ENCODE data around the gene ERCC6. TPM values are rescaled to one million over a fixed set of nuclear protein-coding genes. Genes with fewer than 3 reads are reported as not detected.

ERCC6 gene
- total RNA-seq, 2 donors from 2014 or later = 26.6 to 57.1 TPM

- ATAC-seq (replicated peaks) = no peak
- H3K27ac Mint-ChIP-seq = no peak overlapping the region
- H3K4me1 Mint-ChIP-seq = no peaks in the 10 kb centered on the region
- peaks cover 2% of the 10 kb centered on the region for H3K9me3 Mint-ChIP-seq
- H3K27me3 Mint-ChIP-seq = peaks cover 35% of the 10 kb centered on the region
- no peaks in the 10 kb centered on the region for H3K36me3 Mint-ChIP-seq (ENCODE audit: low read depth)
- H3K4me3 Mint-ChIP-seq = no peak overlapping the region
Observed at GRCh38 chr10:49560526-49560925, 21.6 kb upstream of the ERCC6 start.

DNA sequence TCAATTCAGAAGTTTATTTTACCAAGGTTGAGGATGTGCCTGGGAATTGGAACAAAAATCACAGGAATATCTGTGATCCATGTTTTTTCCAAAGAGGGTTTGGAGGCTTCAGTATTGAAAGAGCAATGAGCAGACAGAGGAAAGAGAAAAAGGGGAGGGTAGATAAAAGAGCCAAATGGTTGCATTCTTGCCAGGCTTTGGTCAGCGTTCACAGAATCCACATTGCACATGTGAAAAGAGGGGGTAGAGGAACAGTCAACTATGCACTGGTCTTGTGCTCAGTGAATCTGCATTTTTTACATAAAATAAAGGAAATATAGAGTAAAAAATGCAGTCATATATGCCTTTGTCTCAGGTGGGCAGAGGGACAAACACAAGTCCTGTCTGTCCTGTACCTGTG lies 20.6 kb upstream of the ERCC6 start:
- H3K4me1 Mint-ChIP-seq = no peaks in the 10 kb centered on the region
- no peak overlapping the region for H3K4me3 Mint-ChIP-seq
- H3K36me3 Mint-ChIP-seq (ENCODE audit: low read depth) = no peaks in the 10 kb centered on the region
- peaks cover 41% of the 10 kb centered on the region for H3K27me3 Mint-ChIP-seq
- H3K27ac Mint-ChIP-seq = no peak overlapping the region
- peaks cover 8% of the 10 kb centered on the region for H3K9me3 Mint-ChIP-seq
- no peak for ATAC-seq (replicated peaks)

DNA sequence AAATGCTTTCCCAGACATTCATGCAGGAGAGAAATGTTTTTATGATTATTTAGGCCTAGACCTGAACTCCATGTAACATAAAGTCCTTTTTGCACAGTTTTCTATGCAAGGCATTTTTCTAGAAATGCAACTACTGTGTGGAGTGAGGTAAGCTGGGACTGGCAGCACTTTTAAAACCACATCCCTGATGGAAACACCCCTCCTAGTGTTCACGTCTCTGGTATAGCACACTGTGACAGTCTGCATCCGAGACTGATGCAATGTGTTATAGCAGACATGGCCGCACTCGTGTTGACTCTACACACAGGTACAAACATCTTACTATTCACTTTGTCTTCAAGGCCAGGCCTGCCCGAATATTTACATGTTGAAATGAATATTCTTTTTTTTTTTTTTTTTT lies 19.3 kb upstream of the ERCC6 start:
- Mint-ChIP-seq H3K9me3 (peaks cover 10% of the 10 kb centered on the region), H3K4me1 (no peaks in the 10 kb centered on the region), H3K36me3 (ENCODE audit: low read depth) (no peaks in the 10 kb centered on the region), H3K4me3 (no peak overlapping the region), H3K27me3 (peaks cover 35% of the 10 kb centered on the region), H3K27ac (no peak overlapping the region)
- no peak for ATAC-seq (replicated peaks)

GRCh38 chr10:49557681-49558080 lies 18.8 kb upstream of the ERCC6 start:
- no peak for ATAC-seq (replicated peaks)
- peaks cover 35% of the 10 kb centered on the region for H3K27me3 Mint-ChIP-seq
- no peaks in the 10 kb centered on the region for H3K4me1 Mint-ChIP-seq
- H3K4me3 Mint-ChIP-seq = no peak overlapping the region
- H3K27ac Mint-ChIP-seq = no peak overlapping the region
- H3K9me3 Mint-ChIP-seq = peaks cover 10% of the 10 kb centered on the region
- no peaks in the 10 kb centered on the region for H3K36me3 Mint-ChIP-seq (ENCODE audit: low read depth)

GRCh38 chr10:49556723-49557122 lies 17.8 kb upstream of the ERCC6 start:
- H3K27ac Mint-ChIP-seq = no peak overlapping the region
- ATAC-seq (replicated peaks) = no peak
- H3K36me3 Mint-ChIP-seq (ENCODE audit: low read depth) = no peaks in the 10 kb centered on the region
- H3K9me3 Mint-ChIP-seq = peaks cover 10% of the 10 kb centered on the region
- no peak overlapping the region for H3K4me3 Mint-ChIP-seq
- peaks cover 32% of the 10 kb centered on the region for H3K27me3 Mint-ChIP-seq
- no peaks in the 10 kb centered on the region for H3K4me1 Mint-ChIP-seq

- peaks cover 20% of the 10 kb centered on the region for H3K27me3 Mint-ChIP-seq
- H3K36me3 Mint-ChIP-seq (ENCODE audit: low read depth) = no peaks in the 10 kb centered on the region
- H3K27ac Mint-ChIP-seq = no peak overlapping the region
- H3K4me3 Mint-ChIP-seq = no peak overlapping the region
- H3K9me3 Mint-ChIP-seq = peaks cover 10% of the 10 kb centered on the region
- no peak for ATAC-seq (replicated peaks)
- H3K4me1 Mint-ChIP-seq = no peaks in the 10 kb centered on the region
Observed at GRCh38 chr10:49552277-49552676, 13.4 kb upstream of the ERCC6 start.

DNA sequence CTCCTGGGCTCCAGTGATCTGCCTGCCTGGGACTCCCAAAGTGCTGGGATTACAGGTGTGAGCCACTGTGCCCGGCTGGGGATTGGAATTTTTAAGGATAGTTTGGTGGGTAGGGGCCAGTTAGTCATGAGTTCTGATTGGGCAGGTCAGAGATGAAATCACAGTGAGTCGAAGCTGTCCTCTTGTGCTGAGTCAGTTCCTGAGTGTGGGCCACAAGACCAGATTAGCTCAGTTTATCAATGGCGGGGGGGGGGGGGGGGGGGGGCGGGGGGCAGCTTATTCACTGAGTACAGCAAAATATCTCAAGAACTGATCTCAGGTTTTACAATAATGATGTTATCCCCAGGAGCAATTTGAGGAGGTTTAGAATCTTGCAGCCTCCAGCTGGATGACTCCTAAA lies 11.6 kb upstream of the ERCC6 start:
- peaks cover 23% of the 10 kb centered on the region for H3K27me3 Mint-ChIP-seq
- H3K9me3 Mint-ChIP-seq = peaks cover 9% of the 10 kb centered on the region
- H3K36me3 Mint-ChIP-seq (ENCODE audit: low read depth) = no peaks in the 10 kb centered on the region
- H3K4me1 Mint-ChIP-seq = no peaks in the 10 kb centered on the region
- no peak overlapping the region for H3K27ac Mint-ChIP-seq
- H3K4me3 Mint-ChIP-seq = no peak overlapping the region
- no peak for ATAC-seq (replicated peaks)

- Mint-ChIP-seq H3K4me3 (no peak overlapping the region), H3K4me1 (no peaks in the 10 kb centered on the region), H3K36me3 (ENCODE audit: low read depth) (no peaks in the 10 kb centered on the region), H3K27ac (no peak overlapping the region), H3K9me3 (peaks cover 3% of the 10 kb centered on the region), H3K27me3 (peaks cover 17% of the 10 kb centered on the region)
- ATAC-seq (replicated peaks) = no peak
Observed at GRCh38 chr10:49549640-49550346, 10.9 kb upstream of the ERCC6 start.

DNA sequence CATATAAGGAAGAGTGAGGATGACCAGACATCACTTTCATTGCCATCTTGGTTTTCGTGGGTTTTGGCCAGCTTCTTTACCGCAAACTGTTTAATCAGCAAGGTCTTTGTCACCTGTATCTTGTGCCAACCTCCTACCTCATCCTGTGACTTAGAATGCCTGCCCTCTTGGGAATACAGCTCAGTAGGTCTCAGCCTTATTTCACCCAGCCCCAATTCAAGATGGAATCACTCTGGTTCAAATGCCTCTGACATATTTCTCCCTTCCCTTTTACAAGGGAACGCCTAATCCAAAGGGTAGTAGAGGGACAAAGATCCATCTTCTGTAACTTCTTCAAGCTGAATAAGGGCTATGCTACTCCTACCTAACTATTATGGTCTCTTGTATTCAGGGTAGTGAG lies 4.7 kb upstream of the ERCC6 start:
- Mint-ChIP-seq H3K36me3 (ENCODE audit: low read depth) (peaks cover 5% of the 10 kb centered on the region), H3K27me3 (peaks cover 19% of the 10 kb centered on the region), H3K4me3 (no peak overlapping the region), H3K9me3 (no peaks in the 10 kb centered on the region), H3K4me1 (peaks cover 9% of the 10 kb centered on the region), H3K27ac (no peak overlapping the region)
- no peak for ATAC-seq (replicated peaks)

GRCh38 chr10:49542353-49542752 lies 3.4 kb upstream of the ERCC6 start:
- Mint-ChIP-seq H3K9me3 (no peaks in the 10 kb centered on the region), H3K27me3 (peaks cover 19% of the 10 kb centered on the region)

DNA sequence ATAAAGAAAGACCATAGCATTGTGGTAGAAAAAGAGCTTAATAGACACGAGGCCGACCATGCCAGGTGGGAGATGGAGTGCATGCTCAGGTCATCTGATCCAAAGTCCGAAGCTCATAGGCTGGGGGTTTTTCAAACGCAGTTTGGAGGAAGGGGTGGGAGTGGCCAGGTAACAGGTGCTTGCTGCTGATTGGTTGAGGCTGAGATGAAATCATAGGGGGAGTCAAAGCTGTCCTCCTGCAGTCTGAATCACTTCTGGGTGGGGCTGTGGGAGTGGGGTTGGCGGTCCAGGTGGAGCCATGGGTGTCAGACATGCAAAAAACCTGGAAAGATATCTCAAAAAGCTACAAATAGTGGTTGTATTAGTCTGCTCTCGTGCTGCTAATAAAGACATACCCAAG lies 2.8 kb upstream of the ERCC6 start:
- Mint-ChIP-seq H3K27me3 (peaks cover 19% of the 10 kb centered on the region), H3K4me1 (peaks cover 10% of the 10 kb centered on the region), H3K9me3 (no peaks in the 10 kb centered on the region), H3K27ac (no peak overlapping the region), H3K4me3 (no peak overlapping the region), H3K36me3 (ENCODE audit: low read depth) (peaks cover 11% of the 10 kb centered on the region)
- ATAC-seq (replicated peaks) = no peak

More at GRCh38 chr10:49542353-49542752, 3.4 kb upstream of the ERCC6 start:
- H3K4me3 Mint-ChIP-seq = no peak overlapping the region
- H3K27ac Mint-ChIP-seq = no peak overlapping the region
- peaks cover 9% of the 10 kb centered on the region for H3K4me1 Mint-ChIP-seq
- ATAC-seq (replicated peaks) = no peak
- peaks cover 10% of the 10 kb centered on the region for H3K36me3 Mint-ChIP-seq (ENCODE audit: low read depth)

DNA sequence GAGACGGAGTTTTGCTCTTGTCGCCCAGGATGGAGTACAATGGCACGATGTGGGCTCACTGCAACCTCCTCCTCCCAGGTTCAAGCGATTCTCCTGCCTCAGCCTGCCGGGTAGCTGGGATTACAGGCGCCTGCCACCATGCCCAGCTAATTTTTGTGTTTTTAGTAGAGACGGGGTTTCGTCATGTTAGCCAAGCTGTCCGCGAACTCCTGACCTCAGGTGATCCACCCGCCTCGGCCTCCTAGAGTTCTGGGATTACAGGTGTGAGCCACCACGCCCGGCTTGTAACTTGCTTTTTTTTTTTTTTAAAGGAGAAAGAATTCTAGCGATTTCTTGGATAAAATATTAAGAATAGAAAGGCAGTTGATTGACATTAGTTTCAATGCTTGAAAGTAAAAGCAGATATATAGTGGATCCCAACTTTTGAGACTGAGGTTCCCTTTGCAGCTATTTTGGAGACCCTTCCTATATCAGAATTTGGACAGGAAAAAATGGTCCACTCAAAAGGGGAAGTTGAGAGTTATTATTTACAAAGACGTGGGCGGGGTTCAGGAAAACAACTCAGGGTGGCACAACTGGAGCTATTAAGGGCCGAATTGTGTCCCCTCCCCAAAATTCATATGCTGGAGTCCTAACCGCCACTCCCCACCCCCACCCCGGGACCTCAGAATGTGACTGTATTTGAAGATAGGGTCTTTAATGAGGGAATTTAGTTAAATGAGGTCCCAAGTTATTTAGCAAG lies 1.3 kb upstream of the ERCC6 start:
- Mint-ChIP-seq H3K27ac (peak overlapping the region; percentile 93), H3K4me3 (peak overlapping the region; percentile 90), H3K9me3 (no peaks in the 10 kb centered on the region), H3K4me1 (peaks cover 21% of the 10 kb centered on the region), H3K27me3 (peaks cover 15% of the 10 kb centered on the region), H3K36me3 (ENCODE audit: low read depth) (peaks cover 24% of the 10 kb centered on the region)
- no peak for ATAC-seq (replicated peaks)

DNA sequence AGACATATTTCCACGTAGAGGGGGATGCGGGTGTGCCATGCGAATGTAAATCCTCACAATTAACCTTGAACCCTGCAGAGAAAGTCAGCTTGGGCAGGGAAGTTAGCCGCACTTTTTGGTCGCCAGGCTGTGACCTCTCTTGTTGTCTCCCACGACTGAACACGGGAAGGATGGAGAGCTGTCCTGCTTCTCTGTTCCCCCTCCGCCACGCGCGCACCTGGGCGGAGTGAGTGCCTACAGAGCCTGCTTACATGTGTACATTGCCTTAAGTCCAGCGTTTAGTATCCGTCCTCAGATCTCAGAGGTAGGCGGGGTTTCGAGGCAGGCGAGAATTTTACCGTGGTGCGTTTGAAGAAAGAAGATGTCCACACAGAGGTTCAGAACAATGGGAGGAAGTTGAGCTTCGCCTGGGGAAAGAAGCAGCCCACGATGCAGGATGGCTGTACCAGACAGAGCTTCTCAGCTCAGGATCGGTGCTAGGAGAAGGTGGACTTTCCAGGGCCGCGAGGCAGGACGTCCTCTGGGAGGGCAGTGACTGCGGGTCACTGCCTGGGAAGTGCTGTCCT lies 482 bp upstream of the ERCC6 start:
- peak; percentile 27 for ATAC-seq (replicated peaks)
- Mint-ChIP-seq H3K9me3 (no peaks in the 10 kb centered on the region), H3K4me1 (peaks cover 29% of the 10 kb centered on the region), H3K27me3 (peaks cover 15% of the 10 kb centered on the region), H3K36me3 (ENCODE audit: low read depth) (peaks cover 29% of the 10 kb centered on the region), H3K27ac (peak overlapping the region; percentile 93), H3K4me3 (peak overlapping the region; percentile 90)

GRCh38 chr10:49534670-49535381 lies 4.1 kb downstream of the ERCC6 start:
- peak overlapping the region; percentile 19 for H3K4me3 Mint-ChIP-seq
- peaks cover 64% of the 10 kb centered on the region for H3K36me3 Mint-ChIP-seq (ENCODE audit: low read depth)
- no peaks in the 10 kb centered on the region for H3K27me3 Mint-ChIP-seq
- ATAC-seq (replicated peaks) = peak; percentile 49
- no peaks in the 10 kb centered on the region for H3K9me3 Mint-ChIP-seq
- H3K4me1 Mint-ChIP-seq = peaks cover 40% of the 10 kb centered on the region
- no peak overlapping the region for H3K27ac Mint-ChIP-seq

Measured in activated T-helper 17 cell treated with anti-CD3 and anti-CD28 coated beads, Interleukin-2, amount 50 U/mL, for 72 hours (primary cell).